Stimulated activated naive CD4-positive, alpha-beta T cell (primary cell): ENCODE data around the gene DMAC2.
"Not testable (repeated sequence)": the region's sequence is repeated elsewhere in the genome, so short reads cannot be mapped to it uniquely, and the experiment has no call there.

Experiments used
- DNase-seq, 6 experiments: peaks; one replicate each; lab custom pipeline; 2025; lab: John Stamatoyannopoulos, UW

DMAC2 gene

DNA sequence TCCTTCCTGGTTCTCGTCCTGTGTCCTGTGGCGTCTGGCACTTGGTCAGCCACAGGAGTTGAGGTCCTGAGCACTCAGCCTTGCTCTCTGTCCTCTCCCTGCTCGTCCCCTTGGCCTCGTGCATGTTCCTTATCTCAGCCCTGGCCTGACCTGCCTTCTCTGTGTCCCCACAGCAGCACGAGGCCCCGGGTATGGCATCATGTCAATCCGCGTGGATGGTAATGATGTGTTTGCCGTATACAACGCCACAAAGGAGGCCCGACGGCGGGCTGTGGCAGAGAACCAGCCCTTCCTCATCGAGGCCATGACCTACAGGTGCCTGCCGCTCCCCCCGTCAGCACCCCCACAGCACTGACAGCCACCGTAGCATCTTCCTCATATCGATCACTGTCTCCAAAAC lies 17.3 kb downstream of the DMAC2 start:
- no peak for DNase-seq

DNA sequence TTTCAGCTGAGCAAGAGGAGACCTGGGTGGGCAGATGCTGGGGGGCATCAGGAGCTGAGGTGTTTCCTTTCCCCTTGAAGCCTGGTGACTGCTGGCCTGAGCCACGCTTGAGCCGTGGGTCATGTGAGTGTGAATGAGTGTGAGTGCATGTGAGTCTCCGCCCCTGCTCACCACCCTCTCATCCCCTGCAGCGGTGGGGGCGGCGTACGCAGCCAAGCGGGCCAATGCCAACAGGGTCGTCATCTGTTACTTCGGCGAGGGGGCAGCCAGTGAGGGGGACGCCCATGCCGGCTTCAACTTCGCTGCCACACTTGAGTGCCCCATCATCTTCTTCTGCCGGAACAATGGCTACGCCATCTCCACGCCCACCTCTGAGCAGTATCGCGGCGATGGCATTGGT lies 17.7 kb downstream of the DMAC2 start:
- DNase-seq: no peak

DNA sequence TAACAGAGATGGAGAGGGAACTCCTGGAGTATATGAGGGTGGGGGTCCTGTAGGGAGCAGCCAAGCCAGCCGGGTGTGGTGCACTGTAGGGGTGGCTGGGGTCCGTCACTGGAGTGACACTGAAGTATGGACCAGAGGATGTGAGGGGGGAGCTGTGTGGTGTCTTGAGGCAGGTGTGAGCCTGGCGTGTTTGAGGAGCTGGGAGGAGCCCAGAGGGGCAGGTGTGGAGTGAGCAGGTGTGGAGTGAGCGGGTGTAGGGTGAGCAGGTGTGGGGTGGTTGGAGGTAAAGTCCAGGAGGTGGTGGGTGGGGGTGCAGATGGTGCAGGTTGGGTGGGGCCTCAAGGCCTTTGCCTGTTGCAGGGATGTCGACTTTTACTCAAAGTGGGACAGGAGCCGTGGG lies 18.4 kb downstream of the DMAC2 start:
- no peak for DNase-seq

GRCh38 chr19:41420101-41420880 lies 19.4 kb downstream of the DMAC2 start:
- no peak for DNase-seq

DNA sequence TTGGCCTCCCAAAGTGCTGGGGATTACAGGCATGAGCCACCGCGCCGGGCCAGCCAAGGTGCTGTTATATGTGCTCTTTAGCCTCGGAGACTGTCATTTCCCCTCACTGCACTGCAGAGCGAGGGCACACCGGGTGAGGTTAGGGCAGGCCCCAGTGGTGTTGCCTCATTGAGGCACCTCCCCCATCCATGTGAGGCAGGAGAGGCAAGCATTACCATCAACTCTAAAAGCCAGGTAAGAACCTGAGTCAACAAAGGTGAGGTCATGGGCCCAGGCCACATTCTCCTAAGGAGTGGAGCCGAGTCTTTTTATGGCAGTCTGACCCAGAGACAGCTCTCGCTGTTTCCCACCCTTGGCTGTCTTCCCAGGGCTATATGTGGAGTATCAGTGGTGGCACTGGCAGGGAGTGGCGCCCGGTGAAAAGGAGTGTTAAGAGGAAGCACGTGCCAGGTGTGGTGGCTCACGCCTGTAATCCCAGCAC lies 23.5 kb downstream of the DMAC2 start:
- no peak for DNase-seq

GRCh38 chr19:41415154-41415571 lies 24.5 kb downstream of the DMAC2 start:
- no peak for DNase-seq

- DNase-seq: no peak
Measured at GRCh38 chr19:41414461-41414860, 25.3 kb downstream of the DMAC2 start.

DNA sequence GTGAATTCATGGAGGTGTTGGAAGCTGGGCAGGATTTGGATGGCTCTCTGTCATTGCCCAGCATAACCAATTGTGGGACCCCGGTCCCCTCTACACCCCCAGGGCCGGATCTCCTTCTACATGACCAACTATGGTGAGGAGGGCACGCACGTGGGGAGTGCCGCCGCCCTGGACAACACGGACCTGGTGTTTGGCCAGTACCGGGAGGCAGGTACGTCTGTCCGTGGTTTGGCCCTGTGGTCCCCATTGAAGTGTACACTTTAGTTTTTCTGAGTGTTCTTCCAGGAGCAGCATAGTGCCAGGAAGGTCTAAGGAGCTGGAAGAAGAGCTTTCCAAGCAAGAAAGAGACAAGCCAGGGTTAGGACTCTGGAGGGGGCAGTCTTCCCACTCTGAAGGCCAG lies 25.8 kb downstream of the DMAC2 start:
- no peak for DNase-seq

DNA sequence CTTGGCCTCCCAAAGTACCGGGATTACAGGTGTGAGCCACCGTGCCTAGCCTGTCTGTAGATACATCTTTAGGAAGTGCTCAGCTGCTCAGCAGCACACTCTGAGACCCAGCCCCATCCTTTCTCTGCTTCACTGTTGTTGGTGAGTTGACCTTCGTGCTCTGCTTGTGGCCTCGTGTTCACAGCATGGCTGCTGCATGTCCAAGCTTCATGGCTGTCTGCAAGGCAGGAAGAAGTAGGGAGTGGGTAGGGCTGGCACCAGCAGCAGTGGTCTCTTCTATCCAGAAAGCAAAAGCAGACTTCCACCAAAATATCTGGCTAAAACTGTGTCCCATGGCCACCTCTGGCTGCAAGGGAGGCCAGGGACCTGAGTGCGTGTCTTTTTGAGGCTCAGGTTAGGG lies 26.8 kb downstream of the DMAC2 start:
- DNase-seq: no peak

DNA sequence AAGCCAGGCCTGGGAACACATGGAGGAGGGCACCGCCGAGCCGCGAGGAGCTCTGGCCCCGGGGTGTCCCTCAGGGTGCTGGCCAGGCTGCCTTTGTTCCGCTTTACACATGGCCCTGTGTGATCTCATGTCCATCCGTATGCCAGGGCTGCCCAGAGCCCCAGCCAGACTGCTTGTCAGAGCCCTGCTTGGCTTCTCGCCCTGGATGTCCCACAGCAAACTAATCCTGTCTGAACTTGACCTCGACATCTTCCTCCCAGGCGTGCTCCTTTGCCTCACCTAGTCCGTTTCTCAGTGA lies 27.8 kb downstream of the DMAC2 start:
- no peak for DNase-seq

- no peak for DNase-seq
Measured at GRCh38 chr19:41411100-41411967, 28.4 kb downstream of the DMAC2 start.

DNA sequence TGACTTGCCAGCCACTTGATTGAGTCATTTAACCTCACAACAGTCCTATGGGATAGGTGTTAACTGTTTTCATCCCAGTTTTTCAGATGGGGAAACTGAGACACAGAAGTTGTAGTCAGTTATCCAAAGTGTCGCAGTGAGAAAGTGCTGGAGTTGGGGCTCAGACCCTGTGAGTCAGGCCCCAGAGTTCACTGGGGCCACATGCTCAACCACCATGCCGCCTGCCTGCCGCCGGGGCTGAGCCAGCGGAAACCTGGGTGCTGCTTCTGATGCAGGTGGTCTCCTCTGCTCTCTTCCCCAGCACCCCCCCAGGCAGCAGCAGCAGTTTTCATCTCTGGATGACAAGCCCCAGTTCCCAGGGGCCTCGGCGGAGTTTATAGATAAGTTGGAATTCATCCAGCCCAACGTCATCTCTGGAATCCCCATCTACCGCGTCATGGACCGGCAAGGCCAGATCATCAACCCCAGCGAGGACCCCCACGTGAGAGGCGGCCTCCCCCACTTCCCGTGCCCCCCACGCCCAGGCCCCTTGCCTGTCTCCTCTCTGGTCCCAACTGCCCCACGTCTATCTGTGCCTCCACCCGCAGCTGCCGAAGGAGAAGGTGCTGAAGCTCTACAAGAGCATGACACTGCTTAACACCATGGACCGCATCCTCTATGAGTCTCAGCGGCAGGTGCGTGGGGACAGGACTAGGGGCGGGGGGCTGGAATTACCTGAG lies 29.2 kb downstream of the DMAC2 start:
- DNase-seq: no peak

DNA sequence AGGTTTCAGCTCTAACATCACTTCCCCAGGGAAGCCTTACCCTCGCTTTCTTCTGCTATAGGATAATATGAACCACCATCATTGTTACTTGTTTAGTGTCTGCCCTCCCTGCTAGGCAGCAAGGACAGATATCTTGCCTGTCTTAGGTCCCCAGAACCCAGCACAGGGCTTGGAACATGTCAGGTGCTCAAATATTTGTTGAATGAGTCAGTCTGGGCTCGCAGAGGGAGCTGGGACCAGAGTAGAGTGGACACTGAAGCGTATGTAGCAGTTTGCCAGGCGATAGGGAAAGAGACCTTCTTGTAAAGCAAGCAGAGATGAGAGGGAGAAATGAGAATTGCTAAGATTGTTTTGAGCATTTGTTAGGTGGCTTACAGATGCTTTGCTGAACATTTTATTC lies 30.4 kb downstream of the DMAC2 start:
- no peak for DNase-seq

- DNase-seq: not testable (repeated sequence)
Measured at GRCh38 chr19:41408846-41409245, 30.9 kb downstream of the DMAC2 start.

DNA sequence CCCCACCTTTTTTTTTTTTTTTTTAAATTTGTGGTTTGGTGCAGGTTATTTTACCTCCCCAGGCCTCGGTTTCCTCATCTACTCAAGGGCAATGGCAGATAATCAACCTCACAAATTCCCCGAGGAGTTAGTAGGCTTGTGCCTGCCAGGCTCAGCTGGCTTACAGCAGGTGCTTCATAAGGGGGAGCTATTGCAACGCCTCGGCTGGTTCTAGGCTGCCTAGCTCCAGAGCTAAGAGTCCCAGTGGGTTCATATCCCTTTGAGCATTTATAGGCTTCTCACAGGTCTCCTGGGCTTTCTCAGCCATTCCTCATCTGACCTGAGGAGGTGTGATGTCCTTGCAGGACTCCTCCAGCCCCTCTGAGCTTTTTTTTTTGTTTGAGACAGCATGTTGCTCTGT lies 31.5 kb downstream of the DMAC2 start:
- DNase-seq: no peak

DNA sequence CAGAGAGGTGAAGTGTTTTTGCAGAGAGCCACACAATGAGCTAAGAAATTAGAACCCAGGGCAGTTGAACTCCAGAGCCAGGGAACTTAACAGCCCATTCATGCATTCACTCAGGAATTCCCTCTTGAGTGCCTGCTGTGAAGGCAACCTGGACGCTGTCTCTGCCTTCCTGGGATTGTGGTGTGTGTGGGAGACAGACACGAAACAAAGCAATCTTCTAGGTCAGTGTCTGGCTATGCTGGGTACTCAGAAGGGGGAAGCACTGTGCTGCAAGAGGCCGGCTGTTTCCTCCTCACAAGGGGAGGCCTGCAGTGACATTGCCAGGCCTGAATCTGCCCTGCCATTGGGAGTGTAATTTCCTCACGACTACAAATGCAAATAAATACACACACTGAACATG lies 32.4 kb downstream of the DMAC2 start:
- DNase-seq: no peak

GRCh38 chr19:41405776-41406175 lies 33.9 kb downstream of the DMAC2 start:
- no peak for DNase-seq

DNA sequence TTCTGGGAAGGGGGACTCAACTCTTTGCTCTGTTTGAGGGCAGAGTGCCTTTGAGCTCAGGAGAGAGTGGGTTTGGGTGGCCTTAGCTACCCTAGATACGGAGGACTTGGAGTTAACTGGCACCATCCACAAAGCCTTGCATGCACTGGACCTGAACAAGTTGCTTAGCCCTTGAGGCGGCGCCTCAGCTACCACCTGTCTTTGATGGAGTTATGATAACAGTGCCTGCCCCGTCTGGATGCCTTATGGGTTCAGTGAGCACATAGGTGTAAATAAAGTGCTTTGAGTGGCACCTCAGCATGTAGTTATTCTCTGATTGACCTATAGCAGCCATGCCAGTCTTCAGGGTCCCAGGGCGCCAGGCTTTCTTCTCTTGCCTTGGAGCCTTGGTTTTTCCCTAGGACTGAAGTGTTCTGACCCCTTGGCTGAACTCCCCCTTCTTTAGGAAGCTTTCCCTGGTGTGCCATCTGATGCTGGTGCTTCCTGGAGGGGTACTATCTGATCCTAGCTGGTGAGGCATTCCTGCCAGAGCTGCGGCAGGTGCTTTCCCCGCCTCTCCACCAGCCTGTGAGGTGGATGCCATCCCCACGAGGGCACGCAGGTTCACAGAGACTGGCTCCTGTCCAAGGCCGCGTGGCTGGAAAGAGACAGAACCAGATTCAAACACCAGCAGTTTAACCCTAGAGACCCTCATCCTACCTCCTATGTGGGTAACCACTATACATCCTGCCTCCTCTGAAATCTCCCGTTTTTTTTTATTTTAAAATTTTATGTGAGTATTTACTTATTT lies 36.3 kb downstream of the DMAC2 start:
- DNase-seq: no peak

DNA sequence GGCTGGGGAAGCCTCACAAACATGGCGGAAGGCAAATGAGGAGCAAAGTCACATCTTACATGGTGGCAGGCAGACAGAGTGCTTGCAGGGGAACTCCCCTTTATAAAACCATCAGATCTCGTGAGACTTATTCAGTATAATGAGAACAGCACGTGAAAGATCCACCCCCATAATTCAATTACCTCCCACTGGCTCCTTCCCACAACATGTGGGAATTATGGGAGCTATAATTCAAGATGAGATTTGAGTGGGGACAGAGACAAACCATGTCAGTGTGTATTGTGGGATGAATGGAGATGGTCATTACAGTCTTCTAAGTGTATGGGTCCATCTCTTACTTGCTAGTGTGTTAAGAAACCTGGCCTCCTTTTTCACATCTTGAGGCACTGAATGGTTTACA lies 37.7 kb downstream of the DMAC2 start:
- no peak for DNase-seq

DNA sequence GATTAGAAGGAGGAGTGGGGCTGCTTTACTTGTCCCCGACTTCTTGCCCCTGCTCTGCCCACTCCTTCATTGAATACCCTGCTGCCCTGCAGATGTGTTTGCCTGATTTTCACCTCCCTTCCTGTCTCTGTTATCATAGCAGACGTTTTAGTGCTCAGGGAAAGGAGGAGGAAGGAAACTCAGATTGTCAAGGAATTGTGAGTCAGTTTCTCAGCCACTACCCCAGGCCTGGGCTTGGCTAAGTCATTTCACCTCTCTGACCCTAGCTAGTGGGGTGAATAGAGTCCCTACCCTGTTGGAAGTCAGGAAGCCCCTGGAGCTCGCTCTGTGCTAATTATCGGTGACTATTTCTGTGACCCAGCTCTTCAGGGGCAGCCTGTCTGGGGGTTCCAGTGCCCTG lies 38.2 kb downstream of the DMAC2 start:
- no peak for DNase-seq

GRCh38 chr19:41399525-41399924 lies 40.2 kb downstream of the DMAC2 start:
- no peak for DNase-seq

- DNase-seq: no peak
Measured at GRCh38 chr19:41399091-41399490, 40.6 kb downstream of the DMAC2 start.
